Neural progenitor cell (in vitro differentiated cells): ENCODE measurements around the gene GIGYF1. TPM values are rescaled to one million over a fixed set of nuclear protein-coding genes. Genes with fewer than 3 reads are reported as not detected.

Source experiments
- DNase-seq: peaks from one replicate; pipeline ENCODE4 v3.0.0-alpha.2; 2016; ENCODE audit warnings: low spot score
- H2AFZ ChIP-seq: fragments of 200-600 bp; sonication (generic); replicated peaks from 2 replicates; pipeline ENCODE4 v1.6.1; 2016; ENCODE audit warnings: antibody characterized with exemption
- H3F3A ChIP-seq: fragments of 200-600 bp; sonication (generic); 2 replicates; pipeline ENCODE4 v1.6.1; 2016; ENCODE audit warnings: antibody characterized with exemption, low read depth
- H3K27ac ChIP-seq: fragments of 200-600 bp; sonication (generic); 2 replicates; pipeline ENCODE4 v1.5.1; 2016; ENCODE audit warnings: mild to moderate bottlenecking
- H3K27me3 ChIP-seq: fragments of 200-600 bp; sonication (generic); 2 replicates; pipeline ENCODE4 v1.6.1; 2016; ENCODE audit warnings: mild to moderate bottlenecking, moderate library complexity
- H3K36me3 ChIP-seq: fragments of 200-600 bp; sonication (generic); 2 replicates; pipeline ENCODE4 v1.5.1; 2016
- H3K4me1 ChIP-seq: fragments of 200-600 bp; sonication (generic); 2 replicates; pipeline ENCODE4 v1.6.1; 2016; ENCODE audit warnings: mixed run types
- H3K4me2 ChIP-seq: fragments of 200-600 bp; sonication (generic); 2 replicates; pipeline ENCODE4 v1.6.1; 2016
- H3K4me3 ChIP-seq: fragments of 200-600 bp; sonication (generic); 2 replicates; pipeline ENCODE4 v1.5.1; 2016
- H3K79me2 ChIP-seq: fragments of 200-600 bp; sonication (generic); 2 replicates; pipeline ENCODE4 v1.6.1; 2016; ENCODE audit warnings: low read depth
- H3K9ac ChIP-seq: fragments of 200-600 bp; sonication (generic); 2 replicates; pipeline ENCODE4 v1.6.1; 2016
- H3K9me3 ChIP-seq: fragments of 200-600 bp; sonication (generic); 2 replicates; pipeline ENCODE4 v1.5.1; 2016; ENCODE audit warnings: low read depth
- H4K20me1 ChIP-seq: fragments of 200-600 bp; sonication (generic); 2 replicates; pipeline ENCODE4 v1.6.1; 2016; ENCODE audit warnings: low read depth
- H3K27ac Mint-ChIP-seq: 3 replicates; pipeline ENCODE4 v1.8.0; 2021; ENCODE audit warnings: mixed read lengths
- H3K27me3 Mint-ChIP-seq: 2 replicates; pipeline ENCODE4 v1.8.0; 2022; ENCODE audit warnings: low read depth, mild to moderate bottlenecking, inconsistent platforms, moderate library complexity, mixed read lengths; ENCODE audit not compliant: insufficient read depth
- H3K36me3 Mint-ChIP-seq: 3 replicates; pipeline ENCODE4 v1.8.0; 2021; ENCODE audit warnings: mixed read lengths
- H3K4me1 Mint-ChIP-seq: 3 replicates; pipeline ENCODE4 v1.8.0; 2021; ENCODE audit warnings: mixed read lengths
- H3K4me3 Mint-ChIP-seq: 3 replicates; pipeline ENCODE4 v1.8.0; 2021; ENCODE audit warnings: mild to moderate bottlenecking, moderate library complexity, mixed read lengths
- H3K9me3 Mint-ChIP-seq: 3 replicates; pipeline ENCODE4 v1.8.0; 2020; ENCODE audit warnings: mixed read lengths
- CTCF ChIP-seq: fragments of 200-600 bp; sonication (generic); IDR thresholded peaks from 2 replicates; pipeline ENCODE4 v1.5.1; 2017; ENCODE audit warnings: antibody characterized with exemption, mild to moderate bottlenecking
- EZH2 ChIP-seq: fragments of 200-600 bp; sonication (generic); IDR thresholded peaks from 2 replicates; pipeline ENCODE4 v1.6.1; 2017; ENCODE audit warnings: antibody characterized with exemption, mild to moderate bottlenecking, moderate library complexity
- EZH2phosphoT487 ChIP-seq: fragments of 200-600 bp; sonication (generic); IDR thresholded peaks from 2 replicates; pipeline ENCODE4 v1.6.1; 2017; ENCODE audit warnings: antibody characterized with exemption
- total RNA-seq: library from RNA; depleted of rRNA; stranded (reverse); fragments of >200 nt; gene quantifications from 2 replicates; pipeline ENCODE4 v1.2.3, GENCODE V29; 2015; ENCODE audit warnings: low replicate concordance

The GIGYF1 gene
- total RNA-seq, 1 donor from 2014 or later = 24.2 TPM

GRCh38 chr7:100692578-100692961, 1.5 kb downstream of the GIGYF1 start:
- Mint-ChIP-seq H3K9me3 (no peaks in the 10 kb centered on the region), H3K27me3 (peaks cover 22% of the 10 kb centered on the region), H3K27ac (no peak overlapping the region), H3K4me3 (peak overlapping the region; percentile 99), H3K4me1 (peaks cover 43% of the 10 kb centered on the region), H3K36me3 (peaks cover 4% of the 10 kb centered on the region)
- Histone ChIP-seq H3F3A (peaks cover 41% of the 10 kb centered on the region), H4K20me1 (peaks cover 59% of the 10 kb centered on the region), H3K4me2 (peak overlapping the region; percentile 98), H3K79me2 (peaks cover 63% of the 10 kb centered on the region), H2AFZ (no peak overlapping the region), H3K9me3 (no peaks in the 10 kb centered on the region), H3K9ac (peak overlapping the region; percentile 93), H3K36me3 (no peaks in the 10 kb centered on the region), H3K27me3 (peaks cover 20% of the 10 kb centered on the region), H3K4me3 (peak overlapping the region; percentile 100), H3K4me1 (peaks cover 21% of the 10 kb centered on the region), H3K27ac (no peak overlapping the region)
- DNase-seq = no peak
- no peak for TF ChIP-seq EZH2
- no peak for TF ChIP-seq CTCF
- TF ChIP-seq EZH2phosphoT487 = no peak

- Histone ChIP-seq H3K27ac (peak overlapping the region; percentile 55), H3K9me3 (no peaks in the 10 kb centered on the region), H2AFZ (no peak overlapping the region), H3K4me3 (peak overlapping the region; percentile 100), H3K36me3 (no peaks in the 10 kb centered on the region), H3F3A (peaks cover 41% of the 10 kb centered on the region), H3K79me2 (peaks cover 63% of the 10 kb centered on the region), H3K9ac (peak overlapping the region; percentile 29), H4K20me1 (peaks cover 66% of the 10 kb centered on the region), H3K4me2 (peak overlapping the region; percentile 98), H3K27me3 (peaks cover 20% of the 10 kb centered on the region), H3K4me1 (peaks cover 21% of the 10 kb centered on the region)
- peaks cover 43% of the 10 kb centered on the region for H3K4me1 Mint-ChIP-seq
- H3K27me3 Mint-ChIP-seq = peaks cover 17% of the 10 kb centered on the region
- peak; percentile 94 for DNase-seq
- peaks cover 4% of the 10 kb centered on the region for H3K36me3 Mint-ChIP-seq
- peak overlapping the region; percentile 87 for H3K27ac Mint-ChIP-seq
- TF ChIP-seq EZH2phosphoT487 (no peak), EZH2 (no peak), CTCF (peak; percentile 93)
- no peaks in the 10 kb centered on the region for H3K9me3 Mint-ChIP-seq
- H3K4me3 Mint-ChIP-seq = peak overlapping the region; percentile 99
These were observed 2.1 kb downstream of the GIGYF1 start for GRCh38 chr7:100691676-100692577.

DNA sequence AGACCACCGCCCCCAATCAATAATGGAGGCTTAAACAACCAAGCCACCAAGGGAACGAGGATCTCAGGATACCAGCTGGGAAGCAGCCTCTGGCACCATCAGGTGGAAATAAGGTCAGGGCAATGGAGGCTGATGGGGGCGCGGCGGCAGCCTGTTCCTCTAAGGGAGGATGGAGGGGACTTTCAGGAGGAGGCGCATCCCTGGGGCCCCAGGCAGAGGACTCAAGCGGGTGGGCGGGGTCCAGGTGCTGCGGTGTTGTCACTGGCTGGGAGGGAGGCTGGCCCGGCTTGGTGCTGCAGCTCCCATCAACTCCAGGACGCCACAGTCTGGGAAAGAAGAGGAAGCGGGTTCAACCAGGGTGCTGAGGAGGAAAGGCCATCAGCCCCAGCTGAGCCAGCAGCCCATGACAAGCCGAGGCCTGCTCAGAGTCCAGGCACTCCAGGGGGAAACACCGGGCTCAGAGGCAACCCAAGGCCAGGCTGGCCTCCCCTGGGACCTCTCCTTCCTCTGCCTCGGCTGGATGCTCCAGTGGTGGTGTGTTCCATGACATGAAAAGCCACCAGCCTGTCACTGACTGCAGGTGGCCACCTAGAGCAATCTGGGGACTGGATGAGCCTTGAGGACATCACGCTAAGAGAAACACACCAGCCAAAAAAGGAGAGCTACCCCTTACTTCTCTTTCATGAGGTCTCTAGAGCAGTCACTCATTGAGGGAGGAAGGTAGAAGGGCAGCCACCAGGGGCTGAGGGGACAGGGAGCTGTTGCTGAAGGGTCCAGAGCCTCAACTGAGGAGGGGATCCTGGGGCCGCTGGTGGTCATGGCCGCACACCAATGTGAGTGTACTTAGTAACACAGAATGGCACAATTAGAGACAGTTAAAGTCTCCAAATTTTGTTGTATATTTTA, 4.6 kb downstream of the GIGYF1 start:
- Histone ChIP-seq H3K27me3 (peaks cover under 1% of the 10 kb centered on the region), H3K4me1 (peaks cover 21% of the 10 kb centered on the region), H3K27ac (no peak overlapping the region), H3K36me3 (no peaks in the 10 kb centered on the region), H3K9me3 (no peaks in the 10 kb centered on the region), H3K4me3 (no peak overlapping the region), H3K79me2 (peaks cover 63% of the 10 kb centered on the region), H3K4me2 (no peak overlapping the region), H3F3A (peaks cover 26% of the 10 kb centered on the region), H2AFZ (no peak overlapping the region), H3K9ac (peak overlapping the region; percentile 2), H4K20me1 (peaks cover 80% of the 10 kb centered on the region)
- TF ChIP-seq EZH2phosphoT487 = no peak
- TF ChIP-seq CTCF = no peak
- TF ChIP-seq EZH2 = no peak
- Mint-ChIP-seq H3K36me3 (peaks cover 8% of the 10 kb centered on the region), H3K27me3 (peaks cover 9% of the 10 kb centered on the region), H3K4me1 (peaks cover 36% of the 10 kb centered on the region), H3K4me3 (peak overlapping the region; percentile 58), H3K9me3 (no peaks in the 10 kb centered on the region), H3K27ac (peak overlapping the region; percentile 42)
- no peak for DNase-seq
